Activated CD8-positive, alpha-beta memory T cell treated with anti-CD3 and anti-CD28 coated beads, Interleukin-2, amount 50 U/mL, for 24 hours (primary cell): ENCODE data around the gene PNCK.
"Not testable (repeated sequence)": the region's sequence is repeated elsewhere in the genome, so short reads cannot be mapped to it uniquely, and the experiment has no call there.

Source experiments
- DNase-seq: peaks from one replicate; pipeline ENCODE4 v3.0.0-alpha.2; 2020; ENCODE audit errors: extremely low read depth

The PNCK gene

DNA sequence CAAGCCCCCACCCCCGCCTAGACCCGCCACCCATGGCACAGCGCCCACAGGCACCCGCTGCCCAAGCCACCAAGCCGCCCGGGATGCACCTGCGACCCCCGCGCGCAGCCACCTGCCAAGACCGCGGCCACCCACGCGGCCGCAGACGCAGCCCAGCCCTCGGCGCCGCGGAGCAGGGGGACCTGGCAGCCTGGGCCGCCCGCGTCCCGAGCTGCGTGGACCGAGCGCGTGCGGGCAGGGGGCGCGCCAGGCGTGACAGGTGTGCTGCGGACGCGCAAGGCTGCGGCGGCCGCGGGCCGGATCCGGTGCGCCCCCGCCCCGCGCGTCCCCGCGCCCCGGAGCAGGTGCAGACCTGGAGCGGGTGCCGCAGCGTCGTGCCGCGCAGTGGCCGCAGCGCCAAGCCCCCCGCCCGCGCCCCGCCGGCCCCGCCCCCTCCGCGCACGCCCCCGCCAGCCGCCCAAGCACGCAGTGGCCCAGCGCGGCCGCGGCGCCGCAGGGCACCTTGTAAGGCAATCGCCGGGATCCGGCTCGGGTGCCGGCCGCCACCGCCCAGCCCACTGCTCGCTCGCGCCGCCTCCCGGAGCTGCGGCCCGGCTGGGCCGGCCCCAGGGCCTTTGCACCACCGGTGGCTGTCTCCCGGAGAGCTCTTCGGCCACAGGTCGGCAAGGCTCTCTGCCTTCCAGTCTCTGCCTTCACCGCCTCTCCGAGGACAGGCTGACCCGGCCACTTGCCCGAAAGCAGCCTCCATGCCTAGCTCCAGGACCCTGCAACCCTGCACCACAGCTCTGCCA, at the start of gene PNCK:
TSS of gene PNCK (minus strand) at position 386 of the 791 bp plus-strand sequence. CDS start 737 bp downstream, outside the sequence.
- DNase-seq, result no peak

DNA sequence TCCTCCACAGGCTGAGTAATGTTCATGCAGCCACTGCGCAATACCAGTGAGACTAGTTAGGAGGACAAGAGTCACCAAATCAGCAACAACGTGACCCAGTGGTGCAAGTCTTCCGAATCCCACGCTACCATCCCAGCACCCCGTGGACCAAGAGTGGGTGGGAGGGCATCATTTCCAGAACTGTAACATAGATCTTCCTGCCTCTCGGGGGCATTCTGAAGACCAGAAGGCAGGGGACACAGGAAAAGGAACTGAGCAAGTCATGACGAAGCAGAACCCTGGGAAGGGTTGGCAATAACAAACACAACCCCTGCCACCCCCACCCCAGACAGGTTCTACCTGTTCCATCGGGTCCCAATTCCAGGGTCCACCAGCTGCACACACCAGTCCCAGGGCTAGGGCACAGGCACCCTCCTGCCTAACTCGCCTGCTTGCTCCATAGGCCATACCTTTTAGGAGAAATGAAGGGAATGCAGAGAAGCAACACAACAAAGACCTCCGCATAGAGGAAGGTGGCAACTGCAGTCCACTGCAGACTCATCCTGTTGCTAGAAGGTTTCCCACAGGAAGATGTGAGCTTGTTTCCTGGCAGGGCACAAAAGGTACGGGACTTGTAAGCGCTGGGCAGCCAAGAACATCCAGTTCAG, 49.2 kb upstream of the PNCK start:
- DNase-seq, result no peak

DNA sequence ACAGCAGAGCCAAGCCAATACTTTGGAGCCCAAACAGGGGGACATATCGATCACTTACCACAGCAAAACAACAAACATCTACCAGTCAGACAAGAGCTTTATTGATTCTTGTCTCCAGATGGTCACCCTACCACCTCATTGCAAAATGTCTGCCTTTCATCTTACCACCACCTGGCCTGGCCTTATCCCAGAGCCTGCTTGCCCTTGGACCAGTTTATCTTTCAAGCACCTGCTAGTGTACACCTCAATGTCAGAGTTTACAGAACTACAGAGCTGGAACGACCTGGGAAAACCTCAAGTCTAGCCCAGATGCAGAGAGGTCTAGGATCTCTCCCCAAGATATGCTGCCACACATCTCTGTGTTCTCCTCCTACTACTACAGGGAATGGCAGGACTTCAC, 46.1 kb upstream of the PNCK start:
- no peak for DNase-seq

GRCh38 chrX:153719238-153719637, 45.6 kb upstream of the PNCK start:
- no peak for DNase-seq

DNA sequence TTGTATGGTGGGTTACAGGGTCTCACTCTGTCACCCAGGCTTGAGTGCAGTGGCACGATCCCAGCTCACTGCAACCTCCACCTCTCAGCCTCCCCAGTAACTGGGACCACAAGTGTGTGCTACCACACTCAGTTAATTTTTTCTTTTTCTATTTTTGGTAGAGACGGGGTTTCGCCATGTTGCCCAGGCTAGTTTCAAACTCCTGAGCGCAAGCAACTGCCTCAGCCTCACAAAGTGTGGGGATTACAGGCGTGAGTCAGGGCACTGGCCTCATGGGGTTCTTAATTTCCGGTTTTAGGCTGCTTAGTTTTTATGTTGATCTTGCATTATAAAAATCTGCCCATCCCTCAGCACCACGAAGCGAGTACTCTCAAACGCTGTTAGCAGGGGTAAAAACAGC, 43.8 kb upstream of the PNCK start:
- no peak for DNase-seq

DNA sequence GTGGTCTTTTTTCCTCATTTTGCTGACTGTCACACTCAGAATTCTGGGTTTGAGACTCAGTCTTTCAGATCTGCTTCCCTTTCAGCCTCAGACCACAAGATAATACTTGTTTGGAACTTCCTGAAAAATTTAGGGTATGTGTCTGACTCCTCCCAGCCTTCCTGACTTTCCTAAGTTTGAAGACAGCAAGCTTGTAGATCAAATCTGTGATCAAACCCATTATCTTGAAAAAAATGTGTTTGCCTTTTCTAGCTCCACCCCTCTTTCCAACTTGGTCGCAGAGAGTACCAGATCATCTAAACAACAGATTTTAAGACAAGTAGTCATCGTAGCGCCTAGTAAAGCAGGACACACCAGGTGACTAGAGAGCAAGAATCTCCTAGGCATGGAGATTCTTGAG, 40.6 kb upstream of the PNCK start:
- no peak for DNase-seq

DNA sequence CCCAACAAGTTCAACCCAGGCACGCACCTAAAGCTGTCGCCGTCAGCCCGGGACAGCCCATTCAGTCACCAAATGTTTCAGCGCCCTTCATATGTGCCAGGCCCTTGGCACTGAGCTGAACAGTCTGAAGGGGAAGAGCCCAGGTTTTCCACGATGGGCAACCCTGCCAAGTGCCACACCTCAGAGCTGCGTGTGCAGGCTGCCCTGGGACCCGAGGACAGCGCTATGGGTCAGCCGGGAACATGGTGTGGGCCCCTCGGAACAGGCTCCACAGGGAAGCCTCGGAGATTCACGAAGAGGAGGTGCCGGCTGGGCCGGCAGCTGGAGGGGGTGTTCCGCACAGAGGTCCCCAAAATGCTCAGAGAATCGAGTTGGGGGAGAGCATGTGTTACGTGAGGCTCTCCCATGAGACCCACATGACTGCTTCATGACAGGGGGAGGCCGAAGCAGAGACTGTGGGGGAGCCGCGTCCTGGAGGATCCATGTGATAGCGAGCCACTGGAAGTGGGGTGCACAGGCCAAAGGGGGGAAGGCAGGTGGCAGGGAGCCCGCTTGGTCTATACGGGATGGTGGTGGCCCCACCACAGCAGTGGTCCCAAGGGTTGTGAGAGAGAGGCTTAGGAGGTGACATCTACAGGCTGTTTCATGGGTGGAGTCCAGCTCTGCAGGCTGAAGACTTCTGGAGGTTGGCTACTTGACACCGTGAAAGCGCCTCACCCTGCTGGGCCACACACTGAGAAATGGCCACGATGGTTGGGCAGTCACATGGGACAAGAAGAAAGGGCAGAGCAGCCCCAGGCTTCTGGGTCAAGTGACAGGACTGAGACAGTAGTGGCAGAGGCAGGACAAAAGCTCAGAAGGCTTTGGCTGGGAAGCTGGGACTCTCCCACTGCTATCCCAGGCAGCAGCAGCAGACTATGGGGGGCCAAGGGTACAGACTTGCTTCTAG, 36.4 kb upstream of the PNCK start:
- DNase-seq, result no peak

DNA sequence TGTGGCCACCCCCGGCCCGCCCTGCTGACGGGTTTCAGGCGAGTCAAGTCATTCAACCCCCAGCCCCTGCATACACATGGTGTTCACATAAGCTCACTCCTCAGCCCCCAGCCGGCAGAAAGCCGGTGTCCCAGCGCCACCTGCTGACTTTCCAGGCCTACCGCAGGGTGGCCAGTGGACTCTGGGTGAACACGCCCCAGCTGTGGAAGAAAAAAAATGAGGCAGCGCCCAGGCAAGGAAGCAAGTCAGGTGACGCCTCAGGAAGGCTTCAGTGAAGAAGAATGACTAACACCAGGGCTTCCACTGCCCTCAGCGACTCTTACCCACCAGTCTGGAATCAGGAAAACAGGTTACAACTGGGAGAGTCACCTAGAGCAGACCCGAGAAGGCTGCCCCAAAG, 34.8 kb upstream of the PNCK start:
- DNase-seq, result no peak

DNA sequence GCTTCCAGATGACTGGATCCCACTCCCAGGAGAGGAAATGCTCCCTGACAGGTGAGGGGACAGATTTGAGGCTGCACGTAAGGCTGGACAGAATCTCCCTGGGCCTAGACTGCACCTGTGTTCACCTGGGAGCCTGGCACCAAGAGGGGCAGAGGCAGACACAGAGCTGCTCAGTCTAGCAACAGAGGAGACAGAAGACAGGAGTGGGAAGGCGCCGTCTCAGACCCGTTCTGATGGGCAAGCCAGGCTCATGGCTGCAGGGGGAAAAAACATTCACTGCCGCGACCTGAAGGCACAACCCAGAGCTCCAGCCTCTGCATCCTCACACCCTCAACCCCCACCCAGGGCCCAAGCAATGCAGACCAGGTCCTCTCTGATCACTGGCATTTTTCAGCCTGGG, 33.8 kb upstream of the PNCK start:
- no peak for DNase-seq

- DNase-seq, result no peak
These were observed 33.2 kb upstream of the PNCK start for GRCh38 chrX:153706799-153707198.

GRCh38 chrX:153705403-153706060, 31.9 kb upstream of the PNCK start:
- DNase-seq, result not testable (repeated sequence)

DNA sequence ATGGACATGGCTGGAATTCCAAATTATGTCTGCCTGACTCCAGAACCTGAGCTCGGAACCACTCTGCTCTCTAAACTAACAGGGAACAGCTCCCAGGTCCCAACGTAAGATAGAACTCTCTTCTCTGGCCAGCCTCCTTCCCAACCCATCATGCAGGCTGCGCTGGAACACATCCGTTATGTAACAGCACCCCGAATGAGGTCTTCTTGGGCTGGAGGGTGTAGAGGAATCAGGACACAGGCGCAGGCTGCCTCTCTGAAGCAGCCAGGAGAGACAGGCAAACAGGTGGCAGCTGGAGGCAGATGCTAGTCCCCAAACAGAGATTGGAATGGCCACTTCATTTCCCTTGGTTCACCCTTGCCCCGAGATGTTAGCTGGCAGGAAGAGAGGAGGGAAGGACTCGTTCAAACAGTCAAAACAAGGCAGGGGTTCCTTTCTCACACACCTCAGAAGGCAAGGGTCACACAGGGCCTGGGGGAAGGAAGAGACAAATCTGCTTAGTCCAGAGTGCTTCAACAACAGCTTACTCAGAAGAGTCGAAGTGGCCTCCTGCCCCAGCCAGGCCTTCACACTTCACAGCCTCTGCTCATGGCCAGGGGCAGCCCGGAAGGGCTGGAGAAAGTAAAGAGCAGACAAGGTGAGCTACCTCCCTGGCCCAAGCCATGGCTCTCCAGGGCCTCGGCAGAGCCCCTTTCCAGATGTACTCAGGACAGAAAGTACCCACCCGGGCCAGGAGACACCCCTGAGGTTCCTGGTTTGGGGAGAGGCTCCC, 31.2 kb upstream of the PNCK start:
- not testable (repeated sequence) for DNase-seq

GRCh38 chrX:153704021-153704526, 30.5 kb upstream of the PNCK start:
- no peak for DNase-seq

- no peak for DNase-seq
These were observed 29.4 kb upstream of the PNCK start for GRCh38 chrX:153703036-153703370.

GRCh38 chrX:153702336-153703035, 28.9 kb upstream of the PNCK start:
- DNase-seq, result no peak

- no peak for DNase-seq
These were observed 28.1 kb upstream of the PNCK start for GRCh38 chrX:153701706-153702105.

- no peak for DNase-seq
These were observed 27.4 kb upstream of the PNCK start for GRCh38 chrX:153700967-153701366.

DNA sequence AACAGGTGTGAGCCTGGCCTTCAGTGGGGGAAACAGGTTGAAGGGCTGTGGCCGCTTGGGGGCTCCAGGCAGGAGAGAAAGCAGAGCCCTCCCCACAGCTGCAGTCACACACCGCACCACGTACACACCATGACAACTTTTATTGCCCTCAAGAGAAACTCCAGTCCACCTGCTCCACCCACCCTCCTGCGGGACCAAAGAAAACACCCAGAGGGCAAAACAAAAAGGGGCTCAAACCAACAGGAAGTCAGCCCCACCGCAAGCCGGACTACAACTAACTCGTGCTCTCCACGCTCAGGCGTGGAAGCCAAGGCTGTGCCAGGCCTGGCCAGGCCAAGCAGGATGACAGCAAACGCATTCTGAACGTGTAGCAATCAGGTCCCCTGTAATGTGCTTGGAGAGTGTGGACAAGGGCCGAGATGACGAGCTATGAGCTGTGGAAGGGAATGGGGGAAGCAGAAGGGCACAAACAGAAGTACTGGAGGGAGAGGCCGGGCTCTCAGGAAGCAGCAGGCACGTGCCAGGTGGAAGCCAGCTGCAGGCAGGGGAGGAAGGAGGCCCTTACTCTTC, 26.8 kb upstream of the PNCK start:
- DNase-seq, result no peak

GRCh38 chrX:153699784-153700371, 26.3 kb upstream of the PNCK start:
- DNase-seq, result not testable (repeated sequence)
